ENCODE measurements around the gene POC1A.

Gene POC1A

DNA sequence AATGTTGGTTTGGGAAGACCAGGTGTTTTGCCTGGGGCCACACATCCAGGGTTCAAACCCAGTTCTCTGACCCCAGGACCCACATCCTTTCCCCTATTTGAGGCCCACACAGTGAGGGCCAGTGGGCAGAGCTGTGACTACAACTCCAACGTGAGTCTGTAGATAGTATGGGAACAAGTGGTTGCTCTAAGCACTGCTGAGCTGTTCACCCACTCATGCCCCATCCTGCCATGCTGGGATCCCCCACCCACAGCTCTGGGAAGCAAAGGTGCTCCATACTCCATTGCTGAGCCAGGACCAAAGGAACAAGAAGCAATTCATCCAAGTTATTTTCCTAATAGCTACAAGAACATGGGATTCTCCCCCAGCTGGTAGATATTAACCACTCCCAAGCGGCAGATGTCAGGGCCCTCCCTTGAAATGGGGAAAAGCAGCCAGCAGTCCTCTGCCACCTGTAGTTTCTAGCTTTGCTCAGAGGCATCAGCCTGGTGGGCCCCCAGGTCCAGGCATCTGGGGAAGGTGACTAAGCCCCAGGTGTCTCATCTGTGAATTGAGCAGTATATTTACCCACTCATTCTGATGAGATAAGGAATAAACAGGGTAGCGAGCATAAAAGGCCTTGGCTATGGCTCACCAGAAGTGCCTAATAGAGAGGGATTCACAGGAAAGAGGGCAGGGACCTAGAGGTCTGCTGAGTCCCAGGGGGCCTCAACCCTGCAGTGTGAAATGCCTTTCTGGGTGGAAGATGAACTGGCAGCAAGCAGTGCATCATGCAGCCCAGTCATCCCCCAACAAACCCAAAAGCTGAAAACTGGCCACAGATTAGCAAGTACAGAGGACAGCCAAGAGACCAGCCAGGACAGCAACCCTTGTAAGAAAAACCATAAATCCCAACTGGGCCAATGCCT is 33.4 kb downstream of the POC1A start:
- peak overlapping the region; percentile 74 for H3K27ac Mint-ChIP-seq
- H3K27me3 Mint-ChIP-seq (ENCODE audit: low read depth) = no peaks in the 10 kb centered on the region
- H3K36me3 Mint-ChIP-seq (ENCODE audit: low read depth) = peaks cover 11% of the 10 kb centered on the region
- peaks cover 20% of the 10 kb centered on the region for H3K4me1 Mint-ChIP-seq (ENCODE audit: low read depth)
- no peaks in the 10 kb centered on the region for H3K9me3 Mint-ChIP-seq
- peak overlapping the region; percentile 3 for H3K4me3 Mint-ChIP-seq

- Mint-ChIP-seq H3K9me3 (no peaks in the 10 kb centered on the region), H3K27me3 (ENCODE audit: low read depth) (no peaks in the 10 kb centered on the region), H3K4me1 (ENCODE audit: low read depth) (peaks cover 20% of the 10 kb centered on the region), H3K27ac (no peak overlapping the region), H3K36me3 (ENCODE audit: low read depth) (peaks cover 11% of the 10 kb centered on the region), H3K4me3 (no peak overlapping the region)
Observed at GRCh38 chr3:52119826-52120225, 34.4 kb downstream of the POC1A start.

DNA sequence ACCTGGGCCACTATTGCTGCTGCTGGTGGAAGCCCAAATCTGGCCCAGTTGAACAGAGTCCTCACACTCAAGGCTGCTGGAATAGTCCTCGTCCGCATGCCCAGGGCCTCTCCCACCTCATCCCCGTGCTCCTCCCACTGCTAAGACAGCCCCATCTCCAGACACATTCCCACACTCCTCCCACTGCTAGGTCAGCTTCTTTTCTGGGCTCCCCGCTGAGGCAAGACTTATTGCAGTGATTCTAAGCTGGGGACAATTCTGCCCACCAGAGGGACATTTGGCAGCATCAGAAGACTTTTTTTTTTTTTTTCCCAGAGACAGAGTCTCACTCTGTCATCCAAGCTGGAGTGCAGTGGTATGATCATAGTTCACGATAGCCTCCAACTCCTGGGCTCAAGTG is 35.1 kb downstream of the POC1A start:
- H3K9me3 Mint-ChIP-seq = no peaks in the 10 kb centered on the region
- no peaks in the 10 kb centered on the region for H3K27me3 Mint-ChIP-seq (ENCODE audit: low read depth)
- H3K4me1 Mint-ChIP-seq (ENCODE audit: low read depth) = peaks cover 20% of the 10 kb centered on the region
- H3K27ac Mint-ChIP-seq = no peak overlapping the region
- no peak overlapping the region for H3K4me3 Mint-ChIP-seq
- peaks cover 11% of the 10 kb centered on the region for H3K36me3 Mint-ChIP-seq (ENCODE audit: low read depth)

- Mint-ChIP-seq H3K9me3 (no peaks in the 10 kb centered on the region), H3K27me3 (ENCODE audit: low read depth) (no peaks in the 10 kb centered on the region), H3K36me3 (ENCODE audit: low read depth) (peaks cover 12% of the 10 kb centered on the region), H3K27ac (no peak overlapping the region), H3K4me3 (no peak overlapping the region), H3K4me1 (ENCODE audit: low read depth) (peaks cover 20% of the 10 kb centered on the region)
Observed at GRCh38 chr3:52118156-52118875, 35.9 kb downstream of the POC1A start.

DNA sequence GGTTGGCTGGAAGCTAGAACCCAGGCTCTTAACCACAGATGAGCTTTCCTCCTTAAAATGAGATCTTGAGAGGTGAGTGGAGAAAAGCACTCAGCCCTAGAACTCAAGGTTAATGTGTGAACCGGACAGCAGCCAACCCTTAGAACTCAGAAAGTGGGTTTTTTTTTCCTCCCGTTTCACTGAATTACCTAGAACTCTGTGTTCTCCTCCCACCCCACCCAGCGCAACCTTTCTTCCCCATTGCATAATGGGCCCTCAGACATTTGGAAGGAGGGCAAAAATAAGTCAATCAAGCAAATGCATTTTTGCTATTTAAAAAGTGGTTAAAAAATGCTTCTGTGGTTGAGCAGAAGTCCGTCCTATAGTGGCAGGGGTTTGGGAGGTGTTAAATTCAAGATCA is 36.7 kb downstream of the POC1A start:
- H3K9me3 Mint-ChIP-seq = no peaks in the 10 kb centered on the region
- H3K36me3 Mint-ChIP-seq (ENCODE audit: low read depth) = peaks cover 14% of the 10 kb centered on the region
- no peaks in the 10 kb centered on the region for H3K27me3 Mint-ChIP-seq (ENCODE audit: low read depth)
- H3K4me3 Mint-ChIP-seq = no peak overlapping the region
- H3K27ac Mint-ChIP-seq = no peak overlapping the region
- peaks cover 14% of the 10 kb centered on the region for H3K4me1 Mint-ChIP-seq (ENCODE audit: low read depth)

DNA sequence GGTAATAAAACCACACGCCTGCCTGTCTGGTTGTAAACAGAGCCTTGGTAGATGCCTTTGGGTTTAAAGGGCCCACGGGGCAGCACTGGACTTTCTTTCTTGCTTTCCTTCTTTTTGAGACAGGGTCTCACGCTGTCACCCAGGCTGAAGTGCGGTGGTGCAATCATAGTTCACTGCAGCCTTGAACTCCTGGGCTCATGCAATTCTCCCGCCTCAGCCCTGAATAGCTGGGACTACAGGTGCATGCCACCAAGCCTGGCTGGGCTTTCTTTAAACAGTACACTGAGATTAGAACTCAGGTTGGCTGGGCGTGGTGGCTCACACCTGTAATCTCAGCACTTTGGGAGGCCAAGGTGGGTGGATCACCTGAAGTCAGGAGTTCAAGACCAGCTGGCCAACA is 42.2 kb downstream of the POC1A start:
- no peak overlapping the region for H3K4me3 Mint-ChIP-seq
- H3K9me3 Mint-ChIP-seq = no peaks in the 10 kb centered on the region
- no peaks in the 10 kb centered on the region for H3K27me3 Mint-ChIP-seq (ENCODE audit: low read depth)
- no peak overlapping the region for H3K27ac Mint-ChIP-seq
- peaks cover 3% of the 10 kb centered on the region for H3K4me1 Mint-ChIP-seq (ENCODE audit: low read depth)
- peaks cover 8% of the 10 kb centered on the region for H3K36me3 Mint-ChIP-seq (ENCODE audit: low read depth)

DNA sequence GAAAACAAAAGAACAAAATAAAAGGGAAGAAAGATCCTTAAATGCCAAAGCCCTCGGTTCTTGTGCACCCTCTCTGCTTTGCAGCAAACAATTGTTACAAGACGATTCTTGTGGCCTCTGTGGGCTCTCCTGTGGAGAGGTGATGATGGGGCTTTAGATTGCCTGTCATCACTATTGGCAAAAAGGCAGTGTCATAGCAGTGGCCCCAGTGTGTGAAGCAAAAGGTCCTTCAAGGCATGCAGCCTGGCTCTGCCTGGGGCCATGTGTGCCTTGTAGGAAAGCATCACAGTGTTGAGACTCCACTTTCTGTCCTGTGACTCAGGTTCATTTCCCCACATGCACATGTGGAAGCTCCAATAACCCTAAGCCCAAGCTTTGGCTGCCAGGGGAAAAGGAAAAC is 43.7 kb downstream of the POC1A start:
- no peak overlapping the region for H3K27ac Mint-ChIP-seq
- peaks cover 8% of the 10 kb centered on the region for H3K36me3 Mint-ChIP-seq (ENCODE audit: low read depth)
- H3K27me3 Mint-ChIP-seq (ENCODE audit: low read depth) = no peaks in the 10 kb centered on the region
- H3K9me3 Mint-ChIP-seq = no peaks in the 10 kb centered on the region
- H3K4me1 Mint-ChIP-seq (ENCODE audit: low read depth) = peaks cover 3% of the 10 kb centered on the region
- no peak overlapping the region for H3K4me3 Mint-ChIP-seq

DNA sequence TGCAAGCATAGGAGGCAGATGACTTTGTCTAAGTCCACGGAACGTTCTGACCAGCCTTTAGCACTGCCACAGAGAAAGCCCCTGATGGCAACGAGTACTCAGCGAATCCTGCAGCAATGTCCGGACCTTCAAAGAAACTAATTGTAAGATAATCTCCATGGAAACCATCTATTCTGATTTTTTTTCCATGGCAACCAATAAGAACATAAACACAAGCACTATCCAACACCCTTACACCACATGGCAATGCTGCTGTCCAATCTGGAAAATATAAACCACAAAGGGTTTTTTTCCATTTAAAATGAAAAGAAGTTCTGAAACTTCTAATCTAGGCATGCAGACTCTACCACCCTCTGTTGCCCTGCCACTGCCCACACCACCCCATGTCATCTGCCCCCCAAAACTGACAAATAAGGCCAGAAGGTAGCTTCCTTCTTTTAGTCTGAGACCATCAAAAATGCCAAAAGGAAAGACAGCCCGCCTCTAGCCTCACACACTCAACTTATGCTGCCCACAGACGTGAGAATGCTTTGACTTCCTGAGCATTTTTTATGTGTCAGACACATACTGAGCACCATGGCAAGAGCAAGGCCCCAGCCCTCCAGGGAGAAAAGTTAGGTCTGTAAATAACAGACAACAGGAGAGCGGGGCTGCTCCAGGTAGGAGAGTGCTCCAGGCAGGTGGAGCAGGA is 44.5 kb downstream of the POC1A start:
- H3K36me3 Mint-ChIP-seq (ENCODE audit: low read depth) = peaks cover 8% of the 10 kb centered on the region
- no peaks in the 10 kb centered on the region for H3K9me3 Mint-ChIP-seq
- H3K27me3 Mint-ChIP-seq (ENCODE audit: low read depth) = no peaks in the 10 kb centered on the region
- H3K4me1 Mint-ChIP-seq (ENCODE audit: low read depth) = peaks cover 3% of the 10 kb centered on the region
- H3K4me3 Mint-ChIP-seq = no peak overlapping the region
- H3K27ac Mint-ChIP-seq = no peak overlapping the region

- peaks cover 3% of the 10 kb centered on the region for H3K4me1 Mint-ChIP-seq (ENCODE audit: low read depth)
- no peak overlapping the region for H3K4me3 Mint-ChIP-seq
Observed at GRCh38 chr3:52108302-52109232, 45.7 kb downstream of the POC1A start.

DNA sequence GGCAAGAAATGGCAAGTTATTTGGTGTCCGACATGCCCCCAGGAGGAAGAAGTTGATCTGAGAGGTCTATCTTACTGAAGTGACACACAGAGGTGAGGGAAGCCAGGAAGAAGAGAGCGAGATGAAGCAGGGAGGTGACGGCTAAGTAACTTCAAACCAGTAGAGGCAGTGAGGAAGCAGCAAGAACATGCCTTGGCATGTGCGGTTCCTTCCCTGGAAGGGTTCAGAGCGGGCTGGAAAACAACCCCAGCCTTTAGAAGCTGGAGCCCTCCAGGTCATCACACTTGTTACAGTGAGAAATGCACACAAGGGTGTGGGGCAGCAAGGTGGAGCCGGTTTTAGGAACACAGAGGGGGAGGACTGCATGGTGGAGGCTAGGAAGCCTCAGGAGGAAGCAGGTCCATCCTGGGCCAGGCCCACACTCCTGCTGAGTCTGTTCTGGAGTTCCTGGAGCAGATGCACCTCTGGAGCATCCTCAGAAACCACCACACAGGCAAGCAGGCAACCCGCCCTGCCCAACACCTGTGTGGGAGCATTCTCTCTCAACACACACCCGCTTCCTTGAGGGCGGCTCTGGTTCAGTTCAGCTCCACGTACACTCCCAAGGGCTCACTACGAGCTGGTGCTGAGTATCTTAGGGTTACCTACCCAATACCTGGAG is 47.1 kb downstream of the POC1A start:
- peak overlapping the region; percentile 23 for H3K27ac Mint-ChIP-seq
- H3K4me3 Mint-ChIP-seq = no peak overlapping the region
- H3K27me3 Mint-ChIP-seq (ENCODE audit: low read depth) = no peaks in the 10 kb centered on the region
- H3K9me3 Mint-ChIP-seq = no peaks in the 10 kb centered on the region
- peaks cover 3% of the 10 kb centered on the region for H3K4me1 Mint-ChIP-seq (ENCODE audit: low read depth)
- H3K36me3 Mint-ChIP-seq (ENCODE audit: low read depth) = peaks cover 14% of the 10 kb centered on the region

More at GRCh38 chr3:52108302-52109232, 45.7 kb downstream of the POC1A start:
- H3K36me3 Mint-ChIP-seq (ENCODE audit: low read depth) = peaks cover 9% of the 10 kb centered on the region
- no peaks in the 10 kb centered on the region for H3K9me3 Mint-ChIP-seq
- no peak overlapping the region for H3K27ac Mint-ChIP-seq
- H3K27me3 Mint-ChIP-seq (ENCODE audit: low read depth) = no peaks in the 10 kb centered on the region

- H3K4me1 Mint-ChIP-seq (ENCODE audit: low read depth) = no peaks in the 10 kb centered on the region
- no peak overlapping the region for H3K4me3 Mint-ChIP-seq
- no peaks in the 10 kb centered on the region for H3K27me3 Mint-ChIP-seq (ENCODE audit: low read depth)
- H3K36me3 Mint-ChIP-seq (ENCODE audit: low read depth) = peaks cover 27% of the 10 kb centered on the region
- no peak overlapping the region for H3K27ac Mint-ChIP-seq
- peaks cover 3% of the 10 kb centered on the region for H3K9me3 Mint-ChIP-seq
Observed at GRCh38 chr3:52104684-52105640, 49.3 kb downstream of the POC1A start.

DNA sequence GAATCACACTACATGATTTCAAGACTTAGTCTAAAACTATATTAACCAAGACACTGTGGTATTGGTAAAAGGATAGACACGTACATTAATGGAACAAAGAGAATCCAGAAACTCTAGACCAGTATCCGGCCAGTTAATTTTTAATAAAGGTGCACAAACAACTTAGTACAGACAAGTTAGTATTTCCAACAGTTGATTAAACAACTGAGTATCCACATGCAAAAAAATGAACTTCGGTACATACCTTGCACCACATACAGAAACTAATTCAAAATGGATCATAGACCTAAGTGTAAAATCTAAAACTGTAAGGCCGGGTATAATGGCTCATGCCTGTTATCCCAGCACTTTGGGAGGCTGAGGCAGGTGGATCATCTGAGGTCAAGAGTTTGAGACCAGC is 51.3 kb downstream of the POC1A start:
- Mint-ChIP-seq H3K36me3 (ENCODE audit: low read depth) (peaks cover 26% of the 10 kb centered on the region), H3K4me3 (no peak overlapping the region), H3K27ac (no peak overlapping the region), H3K27me3 (ENCODE audit: low read depth) (no peaks in the 10 kb centered on the region), H3K4me1 (ENCODE audit: low read depth) (no peaks in the 10 kb centered on the region), H3K9me3 (peaks cover 3% of the 10 kb centered on the region)

GRCh38 chr3:52099001-52099401 is 55.2 kb downstream of the POC1A start:
- peaks cover 3% of the 10 kb centered on the region for H3K9me3 Mint-ChIP-seq
- no peaks in the 10 kb centered on the region for H3K27me3 Mint-ChIP-seq (ENCODE audit: low read depth)
- H3K4me1 Mint-ChIP-seq (ENCODE audit: low read depth) = no peaks in the 10 kb centered on the region
- peaks cover 28% of the 10 kb centered on the region for H3K36me3 Mint-ChIP-seq (ENCODE audit: low read depth)
- no peak overlapping the region for H3K4me3 Mint-ChIP-seq
- H3K27ac Mint-ChIP-seq = no peak overlapping the region
